SK-N-MC (cell line): ENCODE data around the gene SH2D5.

Experiments
- EZH2 ChIP-seq: fragments of 200-600 bp; sonication (generic); IDR thresholded peaks from one replicate; pipeline ENCODE4 v1.6.1; 2017; ENCODE audit warnings: antibody characterized with exemption
- POLR2AphosphoS5 ChIP-seq: IDR thresholded peaks from 2 replicates; pipeline ENCODE4 v1.6.1; 2012; ENCODE audit warnings: mild to moderate bottlenecking, low read depth, low read length, borderline replicate concordance

GRCh38 chr1:20723159-20723536 is 9.4 kb downstream of the SH2D5 start:
- TF ChIP-seq POLR2AphosphoS5 = no peak
- TF ChIP-seq EZH2 = no peak
